ENCODE data around the gene GNB4.

DNA sequence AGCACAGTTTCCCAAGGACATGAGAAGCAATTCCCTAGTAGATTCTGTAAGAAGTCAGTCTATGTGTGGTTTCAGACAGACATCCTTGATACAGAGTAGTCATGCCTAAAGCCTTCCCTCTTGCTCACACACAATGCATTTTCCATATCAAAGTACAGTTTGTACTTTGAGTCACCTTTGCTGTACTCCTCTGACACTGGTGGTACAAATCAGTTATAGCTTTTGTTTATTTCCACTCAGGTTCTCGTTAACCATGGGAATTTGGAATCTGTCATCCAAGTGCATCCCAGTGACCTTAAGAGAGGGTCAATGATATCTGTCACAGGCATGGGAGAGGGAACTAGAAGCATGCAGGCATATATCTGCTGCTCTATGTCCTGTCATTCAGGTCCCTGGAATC lies 3.6 kb upstream of the GNB4 start:
- TF ChIP-seq EZH2 (IDR thresholded peaks at IDR 0.05; ENCODE audit: borderline replicate concordance, low read depth, low read length, poor library complexity, severe bottlenecking) = no peak
- TF ChIP-seq, protein P1, sequence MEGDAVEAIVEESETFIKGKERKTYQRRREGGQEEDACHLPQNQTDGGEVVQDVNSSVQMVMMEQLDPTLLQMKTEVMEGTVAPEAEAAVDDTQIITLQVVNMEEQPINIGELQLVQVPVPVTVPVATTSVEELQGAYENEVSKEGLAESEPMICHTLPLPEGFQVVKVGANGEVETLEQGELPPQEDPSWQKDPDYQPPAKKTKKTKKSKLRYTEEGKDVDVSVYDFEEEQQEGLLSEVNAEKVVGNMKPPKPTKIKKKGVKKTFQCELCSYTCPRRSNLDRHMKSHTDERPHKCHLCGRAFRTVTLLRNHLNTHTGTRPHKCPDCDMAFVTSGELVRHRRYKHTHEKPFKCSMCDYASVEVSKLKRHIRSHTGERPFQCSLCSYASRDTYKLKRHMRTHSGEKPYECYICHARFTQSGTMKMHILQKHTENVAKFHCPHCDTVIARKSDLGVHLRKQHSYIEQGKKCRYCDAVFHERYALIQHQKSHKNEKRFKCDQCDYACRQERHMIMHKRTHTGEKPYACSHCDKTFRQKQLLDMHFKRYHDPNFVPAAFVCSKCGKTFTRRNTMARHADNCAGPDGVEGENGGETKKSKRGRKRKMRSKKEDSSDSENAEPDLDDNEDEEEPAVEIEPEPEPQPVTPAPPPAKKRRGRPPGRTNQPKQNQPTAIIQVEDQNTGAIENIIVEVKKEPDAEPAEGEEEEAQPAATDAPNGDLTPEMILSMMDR (conservative IDR thresholded peaks at IDR 0.05; ENCODE audit: low read depth, low read length) = no peak
